GM12801 (cell line): ENCODE data around the gene ABHD17C.

Experiments used
- CTCF ChIP-seq: IDR thresholded peaks from one replicate; pipeline ENCODE4 v1.5.1; 2011; ENCODE audit warnings: control low read depth; ENCODE audit not compliant: insufficient read length; ENCODE audit errors: extremely low read depth

The ABHD17C gene

GRCh38 chr15:80712956-80713355, 17.8 kb downstream of the ABHD17C start:
- no peak for TF ChIP-seq CTCF

GRCh38 chr15:80721476-80721875, 26.4 kb downstream of the ABHD17C start:
- no peak for TF ChIP-seq CTCF

GRCh38 chr15:80722811-80723210, 27.7 kb downstream of the ABHD17C start:
- TF ChIP-seq CTCF = no peak

GRCh38 chr15:80727196-80727595, 32.1 kb downstream of the ABHD17C start:
- no peak for TF ChIP-seq CTCF

GRCh38 chr15:80727596-80727995, 32.5 kb downstream of the ABHD17C start:
- TF ChIP-seq CTCF = no peak

GRCh38 chr15:80730387-80730786, 35.3 kb downstream of the ABHD17C start:
- no peak for TF ChIP-seq CTCF

- no peak for TF ChIP-seq CTCF
These were observed 35.8 kb downstream of the ABHD17C start for GRCh38 chr15:80730926-80731325.

- TF ChIP-seq CTCF = no peak
These were observed 37.1 kb downstream of the ABHD17C start for GRCh38 chr15:80732167-80732566.
